GM19239 (cell line): Measurements from ENCODE around the gene DRICH1.
A peak's percentile ranks its signal among the peaks of the same experiment; 100 is the strongest.
"Not testable (repeated sequence)": the region's sequence is repeated elsewhere in the genome, so short reads cannot be mapped to it uniquely, and the experiment has no call there.

ENCODE experiments used
- DNase-seq: peaks from one replicate; pipeline ENCODE4 v3.0.0; 2011; ENCODE audit warnings: low spot score; ENCODE audit not compliant: insufficient read length
- FAIRE-seq: peaks from 2 replicates; lab custom pipeline; 2011; peaks lifted over from hg19 to GRCh38; lab: Jason Lieb, UNC

The DRICH1 gene

DNA sequence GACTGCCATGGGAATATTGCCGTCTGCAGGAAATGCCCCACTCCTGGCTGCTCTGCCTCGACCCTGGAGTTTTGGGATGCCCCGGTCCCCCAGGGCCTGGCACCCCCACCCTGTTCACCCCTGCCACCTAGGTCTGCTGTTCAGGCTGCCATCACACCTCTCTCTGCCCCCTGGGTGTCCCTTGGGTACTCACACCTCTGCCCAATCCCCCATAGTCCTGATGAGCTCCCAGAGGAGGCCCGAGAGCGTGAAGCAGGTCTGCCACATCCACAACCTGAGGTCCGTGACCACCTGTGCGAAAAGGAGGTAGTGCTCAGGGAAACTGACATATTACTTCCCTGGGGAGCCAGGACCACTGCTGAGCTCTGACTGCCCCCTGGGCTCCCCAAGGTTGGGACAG is 20.2 kb upstream of the DRICH1 start:
- DNase-seq = no peak
- no peak for FAIRE-seq

GRCh38 chr22:23651676-23652075 is 19.6 kb upstream of the DRICH1 start:
- FAIRE-seq (no peak), DNase-seq (no peak)

DNA sequence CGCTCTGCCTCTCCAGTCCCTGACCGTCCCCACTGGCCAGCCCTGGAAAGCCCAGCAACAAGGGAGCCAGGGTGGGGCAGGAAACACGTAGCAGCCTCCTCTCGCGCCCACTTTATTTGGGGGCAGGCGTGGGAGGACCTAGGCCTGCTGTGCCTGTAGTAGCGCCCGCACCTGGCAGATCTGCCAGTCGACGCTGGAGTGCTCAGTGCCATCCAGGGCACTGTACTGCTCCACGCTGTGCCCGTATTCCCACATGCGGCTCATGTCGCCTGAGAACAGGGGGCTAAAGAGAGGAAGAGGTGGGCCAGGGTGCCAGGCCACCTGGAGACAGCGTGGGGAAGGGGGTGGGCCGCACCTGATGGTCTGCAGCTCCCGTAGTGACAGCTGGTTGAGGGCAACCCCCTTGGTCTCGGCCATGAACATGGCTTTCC is 17.0 kb upstream of the DRICH1 start:
- FAIRE-seq = no peak
- DNase-seq = no peak

- DNase-seq, FAIRE-seq: not testable (repeated sequence)
Measured at GRCh38 chr22:23646526-23646925, 14.4 kb upstream of the DRICH1 start.

- FAIRE-seq, DNase-seq: not testable (repeated sequence)
Measured at GRCh38 chr22:23640206-23640605, 8.1 kb upstream of the DRICH1 start.

DNA sequence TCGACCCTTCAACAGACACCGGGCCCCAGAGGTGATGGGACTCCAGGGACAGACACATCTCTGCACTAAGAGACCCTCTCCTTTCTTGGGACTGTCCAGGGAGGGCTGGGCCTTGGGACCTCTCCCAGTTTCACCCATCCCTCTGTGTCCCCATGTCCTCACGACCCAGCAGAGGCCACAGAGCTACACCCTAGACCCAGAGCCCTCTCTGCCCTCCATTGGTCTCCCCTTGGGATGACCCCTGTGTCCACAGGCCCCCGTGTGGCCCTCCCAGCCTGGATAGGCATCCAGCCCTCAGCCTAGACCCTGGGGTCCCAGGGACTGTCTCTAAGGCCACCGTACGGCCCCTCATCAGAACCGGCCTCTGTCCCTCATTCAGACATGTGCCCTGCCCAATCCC is 7.5 kb upstream of the DRICH1 start:
- FAIRE-seq (no peak), DNase-seq (no peak)

DNA sequence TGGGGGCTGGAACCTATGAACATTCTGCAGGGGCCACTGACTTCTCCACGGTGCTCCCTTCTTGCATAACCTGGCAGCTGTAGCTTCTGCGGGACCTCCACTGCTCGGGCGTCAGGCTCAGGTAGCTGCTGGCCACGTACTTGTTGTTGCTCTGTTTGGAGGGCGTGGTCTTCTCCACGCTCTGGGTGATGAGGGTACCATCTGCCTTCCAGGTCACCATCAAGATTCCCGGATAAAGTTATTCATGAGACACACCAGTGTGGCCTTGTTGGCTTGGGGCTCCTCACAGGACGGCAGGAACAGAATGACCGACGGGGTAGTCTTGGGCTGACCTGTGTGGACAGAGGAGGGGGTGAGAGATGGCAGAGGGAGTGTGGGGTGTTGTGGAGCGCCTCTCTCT is 6.5 kb upstream of the DRICH1 start:
- DNase-seq = no peak
- no peak for FAIRE-seq

- not testable (repeated sequence) for FAIRE-seq, DNase-seq
Measured at GRCh38 chr22:23635291-23635690, 3.2 kb upstream of the DRICH1 start.

- not testable (repeated sequence) for FAIRE-seq, DNase-seq
Measured at GRCh38 chr22:23628056-23628743, 3.9 kb downstream of the DRICH1 start.

GRCh38 chr22:23627401-23628055 is 4.6 kb downstream of the DRICH1 start:
- DNase-seq = peak; percentile 23
- not testable (repeated sequence) for FAIRE-seq

DNA sequence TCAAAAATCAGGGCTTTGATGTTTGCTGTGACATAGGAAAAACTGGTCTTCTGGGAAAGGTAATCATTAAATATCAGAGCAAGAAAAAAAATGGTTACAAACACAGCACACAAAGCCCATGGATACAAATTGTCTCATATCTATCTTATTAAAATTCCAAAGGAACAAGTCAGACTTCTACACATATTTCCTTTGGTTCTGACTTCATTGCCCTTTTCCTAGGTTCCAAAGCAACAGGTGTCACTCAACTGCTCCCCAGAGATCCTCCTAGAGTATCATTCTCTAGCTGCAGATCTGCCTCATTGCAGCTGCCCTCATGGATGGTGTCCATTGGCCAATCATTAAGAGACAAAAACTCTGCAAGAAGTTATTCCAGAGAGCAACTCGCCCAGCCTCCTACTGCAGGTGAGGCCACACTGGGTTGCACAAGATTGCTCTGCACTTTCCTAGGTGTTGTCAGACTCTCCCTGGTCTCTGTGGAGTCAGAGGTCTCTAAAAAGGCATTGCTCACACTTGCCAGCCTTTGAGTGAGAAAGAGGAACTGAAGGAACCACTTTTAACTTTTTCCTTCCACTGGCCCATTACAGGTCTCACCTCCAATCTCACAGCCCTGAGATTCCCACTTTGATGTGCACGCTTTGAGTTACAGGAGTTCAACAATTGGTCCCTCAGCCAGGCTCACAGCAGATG is 5.7 kb downstream of the DRICH1 start:
- no peak for DNase-seq
- FAIRE-seq = no peak

- FAIRE-seq (no peak), DNase-seq (no peak)
Measured at GRCh38 chr22:23622634-23623033, 9.5 kb downstream of the DRICH1 start.

DNA sequence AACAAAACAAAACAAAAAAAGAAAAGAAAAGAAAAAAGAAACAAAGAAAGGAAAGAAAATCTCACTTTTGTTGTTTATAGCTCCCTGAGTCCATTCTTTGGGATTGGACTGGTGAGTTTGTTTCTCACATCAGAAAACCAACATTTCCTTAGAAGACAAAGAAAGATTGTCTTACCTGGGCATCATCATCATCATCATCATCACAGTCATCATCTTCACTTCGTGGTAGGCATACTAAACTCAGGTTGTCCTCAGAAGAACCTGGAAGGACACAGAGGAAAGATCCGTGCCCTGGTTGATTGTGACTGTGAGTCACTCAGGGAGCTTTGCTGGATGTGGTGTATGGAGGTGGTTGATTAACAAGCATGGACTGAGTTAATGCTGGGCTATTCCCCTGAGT is 10.2 kb downstream of the DRICH1 start:
- DNase-seq, FAIRE-seq: not testable (repeated sequence)

DNA sequence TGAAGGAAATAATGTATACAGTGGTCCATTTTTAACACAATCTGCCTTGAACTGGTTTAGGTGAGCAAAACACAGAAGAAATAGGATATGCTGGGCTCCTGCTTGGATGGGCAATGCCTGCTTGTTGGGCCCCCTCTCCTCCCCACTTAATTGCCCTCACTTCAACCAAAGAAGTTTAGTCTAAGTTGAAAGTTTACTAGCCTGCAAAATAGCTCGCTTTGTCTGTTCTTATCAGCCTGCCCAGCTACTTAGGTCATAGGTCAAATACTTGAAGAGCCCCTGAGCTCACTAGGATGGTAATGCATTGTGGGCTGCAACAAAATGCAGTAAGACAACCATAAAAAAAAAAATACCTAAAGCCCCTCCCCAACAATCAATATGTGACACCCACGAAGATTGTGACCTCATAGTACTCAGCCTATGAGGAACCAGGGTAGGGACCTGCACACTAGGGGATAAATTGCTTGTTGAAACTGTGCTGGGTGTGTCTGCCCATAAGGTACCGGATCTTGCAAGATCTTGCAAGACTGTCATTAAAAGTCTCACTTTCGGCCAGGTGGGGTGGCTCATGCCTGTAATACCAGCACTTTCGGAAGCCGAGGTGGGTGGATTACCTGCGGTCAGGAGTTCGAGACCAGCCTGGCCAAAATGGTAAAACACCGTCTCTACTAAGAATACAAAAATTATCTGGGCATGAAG is 10.9 kb downstream of the DRICH1 start:
- no peak for FAIRE-seq
- DNase-seq = no peak

DNA sequence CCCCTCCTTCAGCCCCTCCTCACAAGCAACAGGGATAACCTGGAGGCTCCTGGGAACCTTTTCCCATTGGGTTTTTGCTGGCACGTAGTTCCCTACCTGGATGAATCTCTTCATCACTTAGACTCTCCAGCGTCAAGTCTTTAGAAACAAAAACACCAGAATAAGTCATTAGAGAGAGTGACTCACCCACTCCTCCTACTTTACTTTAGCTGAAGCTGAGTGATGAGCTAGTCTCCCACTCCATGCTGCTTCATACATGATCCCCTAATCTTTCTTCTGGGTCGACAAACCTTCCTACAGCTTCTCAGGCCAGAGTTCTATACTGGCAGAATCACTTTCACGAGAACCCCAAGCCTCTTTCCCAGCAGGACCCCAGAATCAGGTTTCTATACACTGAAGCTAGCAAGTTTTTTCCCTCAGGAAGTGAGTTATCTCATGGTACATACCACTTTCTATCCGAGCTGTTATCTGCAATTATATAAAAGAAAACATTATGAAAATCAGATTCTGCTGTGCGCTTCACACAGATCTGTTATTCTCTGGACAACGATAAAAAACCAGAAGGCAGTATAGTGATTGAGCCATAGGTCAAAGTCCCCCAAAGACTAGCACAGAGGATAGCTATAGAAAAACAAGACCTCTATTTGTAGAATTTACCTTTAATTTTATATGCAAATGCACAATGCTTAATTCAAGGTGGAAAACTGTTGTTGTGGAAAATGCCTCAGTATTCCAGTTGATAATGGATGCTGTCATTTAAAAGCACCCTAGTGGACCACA is 18.7 kb downstream of the DRICH1 start:
- FAIRE-seq (no peak), DNase-seq (no peak)

DNA sequence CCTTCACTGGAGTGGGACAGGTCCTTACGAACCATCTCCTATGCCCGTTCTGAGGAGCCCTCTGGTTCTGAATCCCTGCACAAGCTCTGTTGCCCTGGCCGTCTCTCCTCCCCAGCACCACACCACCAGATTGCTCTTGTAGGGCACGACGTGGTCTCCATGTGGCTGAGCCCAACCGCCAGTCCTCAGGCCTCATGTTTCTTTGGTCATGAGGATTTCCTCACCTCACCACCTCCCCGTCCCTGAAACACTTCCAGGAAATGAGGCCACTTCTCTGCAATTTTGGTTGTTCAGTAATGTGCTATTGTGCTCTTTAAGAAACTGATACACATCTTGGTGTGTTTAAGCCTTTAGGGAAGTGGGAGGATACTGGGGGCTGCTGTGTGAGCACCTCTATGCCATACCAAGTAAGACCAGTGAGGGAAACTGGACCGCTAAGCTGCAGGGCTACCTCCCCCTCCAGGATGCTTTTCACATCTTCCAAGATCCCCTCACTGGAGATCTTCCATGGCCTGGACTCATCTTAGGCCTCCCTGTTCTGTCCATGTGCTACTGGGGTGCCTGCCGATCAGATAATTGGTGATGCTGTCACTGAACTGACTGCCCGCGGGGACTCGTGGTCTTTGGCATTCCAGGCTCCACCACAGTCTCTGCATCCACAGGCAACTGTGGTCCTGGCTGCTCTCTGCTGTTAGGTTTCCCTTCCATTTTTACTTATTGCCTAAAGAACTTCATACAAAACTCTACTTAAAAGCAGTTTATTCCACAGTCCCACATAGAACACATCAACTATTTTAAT is 21.9 kb downstream of the DRICH1 start:
- FAIRE-seq (no peak), DNase-seq (no peak)

- FAIRE-seq (no peak), DNase-seq (no peak)
Measured at GRCh38 chr22:23608583-23608982, 23.5 kb downstream of the DRICH1 start.

DNA sequence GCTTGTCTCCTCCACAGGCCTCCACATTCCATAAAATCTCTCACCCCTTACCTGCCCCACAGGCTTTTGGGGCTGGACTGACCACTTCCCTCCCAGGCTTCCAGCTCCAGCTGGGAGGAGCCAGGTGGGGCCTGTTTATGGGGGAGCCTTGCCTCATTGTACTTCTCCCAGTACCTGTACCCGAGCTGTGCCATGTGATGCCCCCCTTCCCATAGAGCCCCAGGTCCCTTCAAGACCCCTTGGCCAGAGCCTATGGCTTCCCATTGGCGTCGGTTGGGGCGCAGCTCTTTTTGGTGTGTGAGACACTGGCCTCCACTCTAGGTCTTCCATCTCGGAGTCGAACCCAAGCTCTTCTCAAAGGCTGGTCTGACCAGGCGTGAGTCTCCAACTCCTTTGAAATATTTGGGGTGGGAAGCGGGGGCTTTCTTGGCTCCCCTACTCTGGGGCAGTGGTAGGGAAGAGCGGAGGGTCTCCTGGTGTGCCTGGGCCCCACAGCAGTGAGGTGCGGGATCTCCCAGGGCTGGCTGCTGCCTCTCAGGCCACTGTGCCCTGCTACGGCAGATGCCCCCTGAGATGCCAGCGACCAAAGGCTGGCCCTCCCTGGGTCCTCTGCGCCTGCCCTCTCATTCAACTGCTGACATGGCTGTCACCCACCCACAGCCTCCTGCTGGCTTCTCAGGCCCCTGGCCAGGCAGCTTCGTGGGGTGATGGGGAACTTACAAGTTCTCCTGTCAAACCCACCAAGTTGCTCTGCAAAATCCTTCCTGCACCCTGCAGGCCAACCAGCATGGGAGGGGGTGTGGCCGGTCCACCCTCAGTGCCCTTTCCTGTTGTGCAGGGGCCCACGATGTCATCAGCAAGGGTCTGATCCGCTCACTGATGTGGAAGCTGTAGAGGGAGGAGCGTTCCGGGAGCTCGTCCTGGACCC is 25.7 kb downstream of the DRICH1 start:
- FAIRE-seq = no peak

More for the DNA sequence above, 25.7 kb downstream of the DRICH1 start:
- DNase-seq = no peak
